Measurements from ENCODE around the gene OR5K4. TPM values are rescaled to one million over a fixed set of nuclear protein-coding genes. Genes with fewer than 3 reads are reported as not detected.

OR5K4 gene
- total RNA-seq, 6 donors from 2014 or later: not detected

GRCh38 chr3:98371186-98371585 lies 17.5 kb downstream of the OR5K4 start:
- no peak overlapping the region for H3K27ac ChIP-seq
- DNase-seq: no peak
- TF ChIP-seq POLR2A (IDR thresholded peaks at IDR 0.05) (no peak), EP300 (IDR thresholded peaks at IDR 0.05) (no peak), POLR2AphosphoS5 (IDR thresholded peaks at IDR 0.05) (no peak)
- TF ChIP-seq, protein P1, sequence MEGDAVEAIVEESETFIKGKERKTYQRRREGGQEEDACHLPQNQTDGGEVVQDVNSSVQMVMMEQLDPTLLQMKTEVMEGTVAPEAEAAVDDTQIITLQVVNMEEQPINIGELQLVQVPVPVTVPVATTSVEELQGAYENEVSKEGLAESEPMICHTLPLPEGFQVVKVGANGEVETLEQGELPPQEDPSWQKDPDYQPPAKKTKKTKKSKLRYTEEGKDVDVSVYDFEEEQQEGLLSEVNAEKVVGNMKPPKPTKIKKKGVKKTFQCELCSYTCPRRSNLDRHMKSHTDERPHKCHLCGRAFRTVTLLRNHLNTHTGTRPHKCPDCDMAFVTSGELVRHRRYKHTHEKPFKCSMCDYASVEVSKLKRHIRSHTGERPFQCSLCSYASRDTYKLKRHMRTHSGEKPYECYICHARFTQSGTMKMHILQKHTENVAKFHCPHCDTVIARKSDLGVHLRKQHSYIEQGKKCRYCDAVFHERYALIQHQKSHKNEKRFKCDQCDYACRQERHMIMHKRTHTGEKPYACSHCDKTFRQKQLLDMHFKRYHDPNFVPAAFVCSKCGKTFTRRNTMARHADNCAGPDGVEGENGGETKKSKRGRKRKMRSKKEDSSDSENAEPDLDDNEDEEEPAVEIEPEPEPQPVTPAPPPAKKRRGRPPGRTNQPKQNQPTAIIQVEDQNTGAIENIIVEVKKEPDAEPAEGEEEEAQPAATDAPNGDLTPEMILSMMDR (IDR thresholded peaks at IDR 0.05): no peak
- H3K4me1 ChIP-seq: no peaks in the 10 kb centered on the region
- no peaks in the 10 kb centered on the region for H3K36me3 ChIP-seq
- H3K27me3 ChIP-seq: no peaks in the 10 kb centered on the region
- H3K4me3 ChIP-seq: no peak overlapping the region
- H3K9me3 ChIP-seq: no peaks in the 10 kb centered on the region
- no peak for ATAC-seq (ENCODE audit: low FRiP score in 2 of 2)

DNA sequence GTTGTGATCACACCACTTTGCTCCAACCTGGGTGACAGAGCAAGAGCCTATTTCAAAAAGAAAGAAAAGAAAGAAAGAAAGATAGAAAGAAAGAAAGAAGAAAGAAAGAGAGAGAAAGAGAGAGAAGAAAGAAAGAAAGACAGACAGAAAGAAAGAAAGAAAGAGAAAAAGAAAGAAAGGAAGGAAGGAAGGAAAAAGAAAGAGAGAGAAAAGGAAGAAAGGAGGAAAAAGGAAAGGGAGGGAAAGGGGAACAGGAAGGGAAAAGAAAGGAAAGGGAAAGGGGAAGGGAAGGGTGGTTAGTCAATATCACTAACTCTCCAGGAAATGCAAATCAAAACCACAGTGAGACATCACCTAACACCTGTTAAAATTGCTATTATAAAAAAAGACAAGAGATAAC lies 18.2 kb downstream of the OR5K4 start:
- Histone ChIP-seq H3K27me3 (no peaks in the 10 kb centered on the region), H3K36me3 (no peaks in the 10 kb centered on the region), H3K4me1 (no peaks in the 10 kb centered on the region), H3K9me3 (no peaks in the 10 kb centered on the region), H3K4me3 (no peak overlapping the region), H3K27ac (no peak overlapping the region)
- no peak for TF ChIP-seq POLR2A (IDR thresholded peaks at IDR 0.05)
- DNase-seq (no peak), ATAC-seq (ENCODE audit: low FRiP score in 2 of 2) (no peak)

GRCh38 chr3:98372445-98372844 lies 18.8 kb downstream of the OR5K4 start:
- DNase-seq: no peak
- 71 to 80% methylated on average over 1 of the region's 1 CpG for WGBS, 2 donors
- Histone ChIP-seq H3K9me3 (no peaks in the 10 kb centered on the region), H3K27ac (no peak overlapping the region), H3K36me3 (no peaks in the 10 kb centered on the region), H3K4me1 (no peaks in the 10 kb centered on the region), H3K4me3 (no peak overlapping the region), H3K27me3 (no peaks in the 10 kb centered on the region)
- TF ChIP-seq POLR2AphosphoS5 (IDR thresholded peaks at IDR 0.05): no peak
- no peak for TF ChIP-seq POLR2A (IDR thresholded peaks at IDR 0.05)
- TF ChIP-seq, protein P1 (IDR thresholded peaks at IDR 0.05): no peak
- TF ChIP-seq EP300 (IDR thresholded peaks at IDR 0.05): no peak
- no peak for ATAC-seq (ENCODE audit: low FRiP score in 2 of 2)

GRCh38 chr3:98376631-98377030 lies 23.0 kb downstream of the OR5K4 start:
- Histone ChIP-seq H3K9me3 (no peaks in the 10 kb centered on the region), H3K4me3 (no peak overlapping the region), H3K27ac (no peak overlapping the region), H3K4me1 (no peaks in the 10 kb centered on the region), H3K36me3 (no peaks in the 10 kb centered on the region), H3K27me3 (no peaks in the 10 kb centered on the region)
- DNase-seq: no peak
- TF ChIP-seq POLR2AphosphoS5 (IDR thresholded peaks at IDR 0.05) (no peak), EP300 (IDR thresholded peaks at IDR 0.05) (no peak)
- TF ChIP-seq, protein P1 (IDR thresholded peaks at IDR 0.05): no peak
- no peak for ATAC-seq (ENCODE audit: low FRiP score in 2 of 2)
- WGBS, 2 donors: 39 to 48% methylated on average over 2 of the region's 2 CpGs

DNA sequence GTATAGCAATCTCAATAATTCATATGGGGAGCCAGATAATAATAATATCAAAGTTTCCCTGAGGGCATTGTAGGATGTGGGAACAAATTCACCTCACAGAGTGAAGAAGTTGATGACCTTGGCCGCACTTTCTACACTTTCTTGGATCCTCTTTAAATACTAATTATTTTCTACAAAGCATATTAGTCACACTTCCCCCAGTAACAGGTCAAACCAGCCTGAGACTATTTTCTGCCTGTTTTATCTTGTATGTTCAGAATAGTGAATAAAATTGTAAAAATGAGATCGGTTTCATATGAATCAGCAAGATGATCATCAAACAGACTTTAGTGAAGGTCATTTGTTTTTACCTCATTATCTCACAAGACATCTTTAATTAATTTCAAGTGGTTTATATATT lies 34.5 kb downstream of the OR5K4 start:
- H3K4me3 ChIP-seq: no peak overlapping the region
- no peak overlapping the region for H3K27ac ChIP-seq
- DNase-seq (no peak), ATAC-seq (ENCODE audit: low FRiP score in 2 of 2) (no peak)
- H3K9me3 ChIP-seq: no peaks in the 10 kb centered on the region
- TF ChIP-seq, protein P1 (IDR thresholded peaks at IDR 0.05): no peak
- TF ChIP-seq POLR2A (IDR thresholded peaks at IDR 0.05) (no peak), POLR2AphosphoS5 (IDR thresholded peaks at IDR 0.05) (no peak), EP300 (IDR thresholded peaks at IDR 0.05) (no peak)
- WGBS, 2 donors: 90 to 91% methylated on average over 2 of the region's 2 CpGs
- H3K4me1 ChIP-seq: no peaks in the 10 kb centered on the region
- H3K36me3 ChIP-seq: no peaks in the 10 kb centered on the region
- no peaks in the 10 kb centered on the region for H3K27me3 ChIP-seq
